SK-N-SH (cell line): ENCODE results near the gene EIF2AK2. TPM values are rescaled to one million over a fixed set of nuclear protein-coding genes. Genes with fewer than 3 reads are reported as not detected.

Source experiments
- CTCF ChIA-PET: fragments of 300-600, 350-600 bp; formaldehyde crosslinking; extraction: SDS; loops from one replicate; lab custom pipeline; 2021; lab: Yijun Ruan, JAX
- POLR2A ChIA-PET: fragments of 350-600 bp; sonication (Branson Sonifier 250); formaldehyde crosslinking; extraction: SDS; loops from one replicate; lab custom pipeline; 2020; ENCODE audit warnings: antibody characterized with exemption, inconsistent platforms; lab: Yijun Ruan, JAX
- DNase-seq: peaks from one replicate; pipeline ENCODE4 v3.0.0; 2012
- H2AFZ ChIP-seq: fragments of 200-600 bp; sonication (generic); 2 replicates; pipeline ENCODE4 v1.8.1; 2016; ENCODE audit warnings: antibody characterized with exemption, mild to moderate bottlenecking, low read depth
- H3F3A ChIP-seq: fragments of 200-600 bp; sonication (generic); replicated peaks from 2 replicates; pipeline ENCODE3; 2016; ENCODE audit warnings: antibody characterized with exemption, mild to moderate bottlenecking; ENCODE audit not compliant: insufficient read depth
- H3K27ac ChIP-seq, 2 experiments: fragments of 200-500 bp in 1 of 2; fragments of 200-600 bp in 1 of 2; sonication (Bioruptor generic) in 1 of 2; sonication (generic), shearing (Covaris generic) in 1 of 2; 2 replicates each; pipeline versions ENCODE4 v1.5.1 to v1.6.1; 2014 to 2016; ENCODE audit warnings: low read depth in 2 of 2, inconsistent platforms in 1 of 2, low read length in 1 of 2, mild to moderate bottlenecking in 1 of 2, mixed read lengths in 1 of 2
- H3K27me3 ChIP-seq: fragments of 200-600 bp; sonication (generic), shearing (Covaris generic); 2 replicates; pipeline ENCODE4 v1.6.1; 2016; ENCODE audit warnings: mixed run types; ENCODE audit not compliant: insufficient read depth
- H3K36me3 ChIP-seq, 2 experiments: fragments of 200-500 bp in 1 of 2; fragments of 200-600 bp in 1 of 2; sonication (Bioruptor generic) in 1 of 2; sonication (generic) in 1 of 2; replicated peaks in 1 of 2; 2 replicates each; pipeline versions ENCODE3 to v1.5.1; 2014 to 2016; ENCODE audit warnings: low read length in 1 of 2, mild to moderate bottlenecking in 1 of 2; ENCODE audit not compliant: insufficient read depth in 2 of 2, control insufficient read depth in 1 of 2
- H3K4me1 ChIP-seq, 2 experiments: fragments of 200-500 bp in 1 of 2; fragments of 200-600 bp in 1 of 2; sonication (Bioruptor generic) in 1 of 2; sonication (generic), shearing (Covaris generic) in 1 of 2; 2 replicates each; pipeline versions ENCODE4 v1.5.1 to v1.6.1; 2014 to 2016; ENCODE audit warnings: low read depth in 1 of 2, low read length in 1 of 2, mixed run types in 1 of 2; ENCODE audit not compliant: insufficient read depth in 2 of 2, control insufficient read depth in 1 of 2
- H3K4me2 ChIP-seq: fragments of 200-600 bp; sonication (generic), shearing (Covaris generic); 2 replicates; pipeline ENCODE4 v1.6.1; 2017; ENCODE audit warnings: mixed run types
- H3K4me3 ChIP-seq, 2 experiments: fragments of 200-500 bp in 1 of 2; fragments of 200-600 bp in 1 of 2; sonication (Bioruptor generic) in 1 of 2; sonication (generic), shearing (Covaris generic) in 1 of 2; 2 replicates each; pipeline versions ENCODE4 v1.5.1 to v1.8.1; 2014 to 2016; ENCODE audit warnings: low read depth in 2 of 2, inconsistent platforms in 1 of 2, low read length in 1 of 2, mild to moderate bottlenecking in 1 of 2, mixed read lengths in 1 of 2, moderate library complexity in 1 of 2
- H3K79me2 ChIP-seq: fragments of 200-600 bp; sonication (generic); 2 replicates; pipeline ENCODE4 v1.8.1; 2017; ENCODE audit warnings: mild to moderate bottlenecking; ENCODE audit not compliant: insufficient read depth
- H3K9ac ChIP-seq: fragments of 200-600 bp; sonication (generic); 2 replicates; pipeline ENCODE4 v1.6.1; 2017; ENCODE audit warnings: mixed run types
- H3K9me2 ChIP-seq: fragments of 200-600 bp; sonication (generic); 2 replicates; pipeline ENCODE4 v1.6.1; 2017; ENCODE audit warnings: mixed run types
- H3K9me3 ChIP-seq: fragments of 200-600 bp; sonication (generic); 2 replicates; pipeline ENCODE4 v1.6.1; 2017; ENCODE audit warnings: mixed run types, mild to moderate bottlenecking, moderate library complexity
- H4K20me1 ChIP-seq: fragments of 200-600 bp; sonication (generic); 2 replicates; pipeline ENCODE4 v1.6.1; 2017; ENCODE audit warnings: mild to moderate bottlenecking, mixed run types; ENCODE audit not compliant: insufficient read depth
- ELF1 ChIP-seq: IDR thresholded peaks from 2 replicates; pipeline ENCODE4 v1.4.0; 2012
- EZH2phosphoT487 ChIP-seq: fragments of 200-600 bp; sonication (generic); IDR thresholded peaks from 2 replicates; pipeline ENCODE4 v1.6.1; 2017; ENCODE audit warnings: low read depth, mixed run types, mild to moderate bottlenecking, antibody characterized with exemption, moderate library complexity, borderline replicate concordance
- FOSL2 ChIP-seq: IDR thresholded peaks from 2 replicates; pipeline ENCODE4 v1.4.0; 2012; ENCODE audit warnings: low read depth, mild to moderate bottlenecking, moderate library complexity, borderline replicate concordance
- GATA2 ChIP-seq: sonication (generic); formaldehyde crosslinking; IDR thresholded peaks from 2 replicates; pipeline ENCODE4 v1.5.0; 2020; ENCODE audit warnings: mild to moderate bottlenecking, missing genetic modification reagents
- MAX ChIP-seq: IDR thresholded peaks from 2 replicates; pipeline ENCODE4 v1.4.0; 2012; ENCODE audit warnings: low read depth
- NRF1 ChIP-seq: IDR thresholded peaks from 2 replicates; pipeline ENCODE4 v1.6.1; 2012; ENCODE audit warnings: low read depth, mild to moderate bottlenecking, low read length
- SIN3A ChIP-seq: IDR thresholded peaks from 2 replicates; pipeline ENCODE4 v1.6.1; 2012; ENCODE audit warnings: low read depth, mild to moderate bottlenecking, low read length, moderate library complexity, borderline replicate concordance
- USF1 ChIP-seq: IDR thresholded peaks from 2 replicates; pipeline ENCODE4 v1.4.0; 2012; ENCODE audit warnings: low read depth, borderline replicate concordance
- USF2 ChIP-seq: fragments of 150-350 bp; IDR thresholded peaks from 2 replicates; pipeline ENCODE4 v1.6.1; 2017; ENCODE audit warnings: antibody characterized with exemption, low read length, low read depth, borderline replicate concordance
- WGBS: methylation state at CpG from one replicate; pipeline ENCODE4 v1.1.6; 2017; ENCODE audit warnings: low lambda C conversion rate; 5-methylcytosine and 5-hydroxymethylcytosine counted together
- polyA plus RNA-seq, 3 experiments: library from polyadenylated mRNA; depleted of rRNA; stranded (reverse); fragments of >200 nt; gene quantifications; 2 replicates each; pipeline ENCODE4 v1.2.3, GENCODE V29; 2012

Gene EIF2AK2
- polyA plus RNA-seq, 1 of the 3 experiments (the other 2 are of a cell fraction) = 9.0 TPM

- H2AFZ ChIP-seq = peak overlapping the region; percentile 49
- 0 out of 2 replicates have a peak, but pooled peaks have one; percentile 56 for TF ChIP-seq MAX
- TF ChIP-seq SIN3A = no peak
- TF ChIP-seq ELF1 = no peak
- TF ChIP-seq FOSL2 = peak; percentile 75
- TF ChIP-seq USF2 = no peak
- peak overlapping the region in 1 of 2 experiments; percentile 38; a peak in 2 of 4 replicates for H3K27ac ChIP-seq
These were observed 32.8 kb upstream of the EIF2AK2 start for GRCh38 chr2:37189452-37190153.

GRCh38 chr2:37188570-37188969, 31.8 kb upstream of the EIF2AK2 start, which contains the start of gene SULT6B1:
Gene SULT6B1 (minus strand): TSS chr2:37188670. CDS start chr2:37188640, 30 bp downstream.
- no peak within 1 kb of the TSS for H3K4me3 ChIP-seq
- no peaks in the 10 kb centered on the region for H3K27me3 ChIP-seq
- POLR2A ChIA-PET = no interaction called here
- WGBS = 93% methylated on average over 2 of the region's 2 CpGs
- no peaks in the 10 kb centered on the region for H3K79me2 ChIP-seq
- H3K9me2 ChIP-seq = no peaks in the 10 kb centered on the region
- no peak within 1 kb of the TSS for H2AFZ ChIP-seq
- no peaks in the 10 kb centered on the region for H3F3A ChIP-seq
- no peak within 1 kb of the TSS for H3K4me2 ChIP-seq
- H3K36me3 ChIP-seq = no peaks in the 10 kb centered on the region
- TF ChIP-seq GATA2 (CRISPR knock-in tag) (no peak), USF1 (no peak), EZH2phosphoT487 (no peak), NRF1 (no peak)
- no peaks in the 10 kb centered on the region for H4K20me1 ChIP-seq
- peak within 1 kb of the TSS in 1 of 2 experiments; percentile 38; a peak in 2 of 4 replicates for H3K27ac ChIP-seq
- no peak for DNase-seq
- H3K9ac ChIP-seq = no peak within 1 kb of the TSS
- H3K9me3 ChIP-seq = no peaks in the 10 kb centered on the region
- peaks cover 0 to 5% of the 10 kb centered on the region in 2 experiments; a peak in 1 of 4 replicates for H3K4me1 ChIP-seq
- CTCF ChIA-PET = interaction anchor here (1.0 to 1.6 kb wide), 3 partner anchors 12 to 40 kb away, joined by 3 to 4 read pairs (median 4); no protein-coding TSS in a partner anchor

More at GRCh38 chr2:37189452-37190153, 32.8 kb upstream of the EIF2AK2 start:
- ChIA-PET CTCF (interaction anchor here (1.2 to 1.6 kb wide), 4 partner anchors 13 to 643 kb away, joined by 3 to 8 read pairs (median 4); no protein-coding TSS in a partner anchor), POLR2A (no interaction called here)
- Histone ChIP-seq H3F3A (no peaks in the 10 kb centered on the region), H3K4me3 (no peak overlapping the region), H3K36me3 (no peaks in the 10 kb centered on the region), H3K27me3 (no peaks in the 10 kb centered on the region), H4K20me1 (no peaks in the 10 kb centered on the region), H3K9me2 (no peaks in the 10 kb centered on the region), H3K79me2 (no peaks in the 10 kb centered on the region), H3K9ac (no peak overlapping the region), H3K4me2 (no peak overlapping the region), H3K9me3 (no peaks in the 10 kb centered on the region), H3K4me1 (peaks cover 0 to 5% of the 10 kb centered on the region in 2 experiments; a peak in 1 of 4 replicates)
- 69% methylated on average over 6 of the region's 6 CpGs for WGBS
- no peak for DNase-seq
